Measurements from ENCODE around the gene NOP9.

Gene NOP9

GRCh38 chr14:24278424-24278823 is 21.2 kb upstream of the NOP9 start:
- DNase-seq (ENCODE audit: low read depth, low spot score) = no peak
- H3K4me3 ChIP-seq (ENCODE audit: low read length) = no peak overlapping the region

- DNase-seq (ENCODE audit: low read depth, low spot score) = no peak
- H3K4me3 ChIP-seq (ENCODE audit: low read length) = no peak overlapping the region
Measured at GRCh38 chr14:24279301-24280186, 20.1 kb upstream of the NOP9 start.

GRCh38 chr14:24280797-24281460 is 18.7 kb upstream of the NOP9 start:
- no peak overlapping the region for H3K4me3 ChIP-seq (ENCODE audit: low read length)

GRCh38 chr14:24281636-24282035 is 18.0 kb upstream of the NOP9 start:
- DNase-seq (ENCODE audit: low read depth, low spot score) = no peak
- no peak overlapping the region for H3K4me3 ChIP-seq (ENCODE audit: low read length)

More at GRCh38 chr14:24280797-24281460, 18.7 kb upstream of the NOP9 start:
- DNase-seq (ENCODE audit: low read depth, low spot score) = no peak

- DNase-seq (ENCODE audit: low read depth, low spot score) = no peak
- no peak overlapping the region for H3K4me3 ChIP-seq (ENCODE audit: low read length)
Measured at GRCh38 chr14:24282736-24283135, 16.9 kb upstream of the NOP9 start.

GRCh38 chr14:24283796-24284460 is 15.7 kb upstream of the NOP9 start:
- no peak for DNase-seq (ENCODE audit: low read depth, low spot score)
- no peak overlapping the region for H3K4me3 ChIP-seq (ENCODE audit: low read length)

GRCh38 chr14:24284501-24285035 is 15.1 kb upstream of the NOP9 start:
- no peak for DNase-seq (ENCODE audit: low read depth, low spot score)
- no peak overlapping the region for H3K4me3 ChIP-seq (ENCODE audit: low read length)

GRCh38 chr14:24285351-24285750 is 14.3 kb upstream of the NOP9 start:
- DNase-seq (ENCODE audit: low read depth, low spot score) = no peak
- H3K4me3 ChIP-seq (ENCODE audit: low read length) = no peak overlapping the region

- H3K4me3 ChIP-seq (ENCODE audit: low read length) = no peak overlapping the region
- DNase-seq (ENCODE audit: low read depth, low spot score) = no peak
Measured at GRCh38 chr14:24286996-24287395, 12.7 kb upstream of the NOP9 start.

GRCh38 chr14:24289649-24290280 is 9.9 kb upstream of the NOP9 start:
- H3K4me3 ChIP-seq (ENCODE audit: low read length) = no peak overlapping the region
- no peak for DNase-seq (ENCODE audit: low read depth, low spot score)

- no peak for DNase-seq (ENCODE audit: low read depth, low spot score)
- H3K4me3 ChIP-seq (ENCODE audit: low read length) = no peak overlapping the region
Measured at GRCh38 chr14:24290746-24291145, 8.9 kb upstream of the NOP9 start.

- no peak for DNase-seq (ENCODE audit: low read depth, low spot score)
- H3K4me3 ChIP-seq (ENCODE audit: low read length) = no peak overlapping the region
Measured at GRCh38 chr14:24291446-24292117, 8.1 kb upstream of the NOP9 start.

- DNase-seq (ENCODE audit: low read depth, low spot score) = no peak
Measured at GRCh38 chr14:24292118-24292807, 7.4 kb upstream of the NOP9 start.

GRCh38 chr14:24293525-24293924 is 6.1 kb upstream of the NOP9 start:
- DNase-seq (ENCODE audit: low read depth, low spot score) = no peak
- no peak overlapping the region for H3K4me3 ChIP-seq (ENCODE audit: low read length)

More at GRCh38 chr14:24292118-24292807, 7.4 kb upstream of the NOP9 start:
- no peak overlapping the region for H3K4me3 ChIP-seq (ENCODE audit: low read length)

- DNase-seq (ENCODE audit: low read depth, low spot score) = peak; percentile 69
- no peak overlapping the region for H3K4me3 ChIP-seq (ENCODE audit: low read length)
Measured at GRCh38 chr14:24296341-24297157, 3.1 kb upstream of the NOP9 start.

GRCh38 chr14:24297190-24297964 is 2.3 kb upstream of the NOP9 start:
- DNase-seq (ENCODE audit: low read depth, low spot score) = peak; percentile 57

GRCh38 chr14:24298892-24299254 is 777 bp upstream of the NOP9 start:
- H3K4me3 ChIP-seq (ENCODE audit: low read length) = peak overlapping the region; percentile 94
- DNase-seq (ENCODE audit: low read depth, low spot score) = no peak

More at GRCh38 chr14:24297190-24297964, 2.3 kb upstream of the NOP9 start:
- no peak overlapping the region for H3K4me3 ChIP-seq (ENCODE audit: low read length)
